HUES64 (cell line): ENCODE measurements around the gene SGSH.
A peak's percentile ranks its signal among the peaks of the same experiment; 100 is the strongest.

Experiments
- H3K27ac ChIP-seq: 2 replicates; pipeline ENCODE4 v1.7.0; 2013; ENCODE audit warnings: low read depth, low read length, inconsistent platforms
- H3K27me3 ChIP-seq: 2 replicates; pipeline ENCODE4 v1.6.1; 2013; ENCODE audit warnings: mild to moderate bottlenecking, low read length; ENCODE audit not compliant: insufficient read depth
- H3K36me3 ChIP-seq: 2 replicates; pipeline ENCODE4 v1.6.1; 2013; ENCODE audit warnings: mild to moderate bottlenecking, low read length; ENCODE audit not compliant: insufficient read depth
- H3K4me1 ChIP-seq: 2 replicates; pipeline ENCODE4 v1.6.1; 2013; ENCODE audit warnings: mild to moderate bottlenecking, low read length, moderate library complexity; ENCODE audit not compliant: insufficient read depth
- H3K4me3 ChIP-seq: 2 replicates; pipeline ENCODE4 v1.5.1; 2013; ENCODE audit warnings: mild to moderate bottlenecking, low read length, moderate library complexity
- H3K9ac ChIP-seq: 2 replicates; pipeline ENCODE4 v1.6.1; 2013; ENCODE audit warnings: mild to moderate bottlenecking, low read depth, low read length
- H3K9me3 ChIP-seq: 2 replicates; pipeline ENCODE4 v1.6.1; 2013; ENCODE audit warnings: low read depth, low read length; ENCODE audit not compliant: insufficient read depth
- WGBS: fragments of 150-250, 120-280 bp; methylation state at CpG from one replicate; pipeline ENCODE4 v1.1.7; 2013; ENCODE audit warnings: missing lambda C conversion rate; 5-methylcytosine and 5-hydroxymethylcytosine counted together

SGSH gene

DNA sequence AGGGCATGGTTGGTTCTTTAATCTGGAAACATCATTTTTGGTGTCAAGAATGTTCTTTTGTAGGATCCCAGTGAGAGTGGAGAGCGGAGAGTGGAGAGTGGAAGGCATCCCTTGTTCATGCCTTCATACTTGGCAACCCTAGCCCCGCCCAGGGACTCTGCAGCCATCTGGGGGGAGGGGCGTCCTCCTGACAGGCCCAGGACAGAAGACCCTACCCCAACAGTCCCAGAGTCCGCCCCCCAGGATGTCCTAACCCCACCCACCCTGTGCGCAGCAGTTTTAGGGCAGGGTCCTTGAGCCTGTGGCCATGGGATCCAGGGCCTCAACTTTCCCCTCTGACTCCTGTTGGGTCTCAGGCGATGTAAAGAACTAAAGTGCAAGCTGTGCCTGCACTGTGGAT is 4.5 kb upstream of the SGSH start:
- H3K9me3 ChIP-seq: no peaks in the 10 kb centered on the region
- no peak overlapping the region for H3K27ac ChIP-seq
- peaks cover 13% of the 10 kb centered on the region for H3K4me1 ChIP-seq
- H3K27me3 ChIP-seq: no peaks in the 10 kb centered on the region
- H3K4me3 ChIP-seq: no peak overlapping the region
- H3K36me3 ChIP-seq: no peaks in the 10 kb centered on the region
- WGBS: 71% methylated on average over 5 of the region's 6 CpGs
- no peak overlapping the region for H3K9ac ChIP-seq

DNA sequence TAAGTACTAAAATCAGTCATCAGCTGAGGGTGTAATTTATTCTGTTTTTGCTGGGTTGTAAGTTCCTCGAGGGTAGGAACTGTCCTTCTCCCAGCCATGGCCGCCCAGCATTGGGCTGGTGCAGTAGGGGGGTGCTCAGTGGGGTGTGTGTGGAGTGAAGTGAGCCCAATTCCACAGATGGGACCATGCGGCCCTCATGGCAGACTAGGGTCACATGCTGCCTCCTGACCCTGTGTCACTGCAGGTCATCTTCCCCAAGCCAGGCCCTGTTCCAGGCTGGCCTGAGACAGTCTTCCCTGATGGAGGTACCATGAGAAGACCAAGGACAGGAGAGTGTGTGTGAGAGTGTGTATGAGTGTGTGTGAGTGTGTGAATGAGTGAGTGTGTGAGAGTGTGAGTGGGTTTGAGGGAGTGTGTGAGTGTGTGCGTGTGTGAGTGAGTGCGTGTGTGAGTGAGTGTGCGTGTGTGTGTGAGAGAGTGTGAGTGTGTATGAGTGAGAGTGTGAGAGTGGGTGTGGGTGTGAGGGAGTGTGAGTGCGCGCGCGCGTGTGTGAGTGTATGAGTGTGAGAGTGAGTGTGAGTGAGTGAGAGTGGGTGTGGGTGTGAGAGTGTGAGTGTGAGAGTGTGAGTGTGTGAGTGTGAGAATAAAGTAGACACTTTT is 3.8 kb upstream of the SGSH start:
- H3K9me3 ChIP-seq: no peaks in the 10 kb centered on the region
- peaks cover 13% of the 10 kb centered on the region for H3K4me1 ChIP-seq
- H3K4me3 ChIP-seq: no peak overlapping the region
- WGBS: 81% methylated on average over 11 of the region's 11 CpGs
- no peaks in the 10 kb centered on the region for H3K27me3 ChIP-seq
- no peak overlapping the region for H3K27ac ChIP-seq
- no peaks in the 10 kb centered on the region for H3K36me3 ChIP-seq
- H3K9ac ChIP-seq: no peak overlapping the region

DNA sequence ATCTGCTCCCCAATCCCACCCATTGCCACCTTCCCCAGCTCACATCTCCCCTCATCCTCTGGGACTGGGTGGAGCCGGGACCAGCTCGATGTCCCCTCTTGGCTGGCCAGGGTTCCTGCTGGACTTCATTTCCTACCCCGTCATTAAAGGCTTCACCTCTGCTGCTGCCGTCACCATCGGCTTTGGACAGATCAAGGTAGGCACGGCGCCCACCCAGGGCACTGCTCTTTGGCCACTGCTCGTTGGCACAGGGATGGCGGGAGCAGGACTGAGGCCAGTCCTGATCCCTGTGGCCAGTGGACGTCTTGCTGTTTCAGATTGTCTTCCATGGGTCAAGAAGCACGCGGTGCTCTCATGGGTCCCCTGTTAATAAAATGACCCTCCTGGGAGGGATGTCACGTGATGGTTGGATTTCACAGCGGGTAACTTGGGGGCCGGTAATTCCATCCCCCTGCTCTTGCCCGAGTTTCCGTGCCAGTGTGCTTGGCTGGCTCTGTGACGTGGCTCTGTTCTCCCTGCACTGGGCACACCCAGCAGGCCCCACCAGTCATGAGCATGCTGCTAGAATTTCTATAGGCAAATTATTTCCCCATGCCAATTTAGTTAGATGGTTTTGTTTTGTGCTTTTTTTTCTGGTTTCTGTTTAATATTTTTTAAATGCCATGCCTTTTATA is 3.1 kb upstream of the SGSH start:
- 95% methylated on average over 18 of the region's 18 CpGs for WGBS
- no peaks in the 10 kb centered on the region for H3K27me3 ChIP-seq
- no peak overlapping the region for H3K27ac ChIP-seq
- H3K4me1 ChIP-seq: peaks cover 13% of the 10 kb centered on the region
- H3K4me3 ChIP-seq: no peak overlapping the region
- H3K36me3 ChIP-seq: no peaks in the 10 kb centered on the region
- no peaks in the 10 kb centered on the region for H3K9me3 ChIP-seq
- no peak overlapping the region for H3K9ac ChIP-seq

DNA sequence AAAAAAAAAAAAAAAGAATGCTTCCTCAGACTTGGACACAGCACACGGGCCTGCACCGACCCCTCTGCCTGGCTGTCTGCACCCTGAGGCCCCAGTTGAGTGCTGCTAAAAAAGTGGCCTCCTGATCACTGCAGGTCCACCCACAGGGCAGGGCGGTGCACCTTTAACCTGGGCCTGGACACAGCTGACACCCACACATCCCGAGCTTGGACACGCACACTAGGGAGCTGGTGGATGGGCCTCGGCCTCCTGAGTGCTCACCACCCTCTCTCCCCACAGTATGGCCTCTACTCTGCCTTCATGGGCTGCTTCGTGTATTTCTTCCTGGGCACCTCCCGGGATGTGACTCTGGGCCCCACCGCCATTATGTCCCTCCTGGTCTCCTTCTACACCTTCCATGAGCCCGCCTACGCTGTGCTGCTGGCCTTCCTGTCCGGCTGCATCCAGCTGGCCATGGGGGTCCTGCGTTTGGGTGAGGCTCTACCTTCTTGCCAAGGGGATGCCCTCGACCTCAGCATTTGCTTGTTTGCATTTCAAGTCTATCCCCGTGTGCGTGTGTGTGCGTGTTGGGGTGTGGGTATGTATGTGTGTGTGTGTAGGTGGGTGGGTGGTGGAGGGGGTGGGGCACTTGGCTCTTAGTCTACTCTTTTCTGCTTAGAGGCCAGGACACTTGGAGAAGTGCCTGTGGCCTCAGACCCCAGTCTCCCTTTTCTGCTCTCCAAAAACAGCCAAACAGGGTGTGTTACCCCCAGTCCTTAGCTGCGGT is 2.4 kb upstream of the SGSH start:
- no peak overlapping the region for H3K9ac ChIP-seq
- peaks cover 13% of the 10 kb centered on the region for H3K4me1 ChIP-seq
- H3K27me3 ChIP-seq: no peaks in the 10 kb centered on the region
- H3K9me3 ChIP-seq: no peaks in the 10 kb centered on the region
- 96% methylated on average over 18 of the region's 18 CpGs for WGBS
- H3K36me3 ChIP-seq: no peaks in the 10 kb centered on the region; the same call in 1 of the 2 replicates
- H3K4me3 ChIP-seq: no peak overlapping the region
- no peak overlapping the region for H3K27ac ChIP-seq

DNA sequence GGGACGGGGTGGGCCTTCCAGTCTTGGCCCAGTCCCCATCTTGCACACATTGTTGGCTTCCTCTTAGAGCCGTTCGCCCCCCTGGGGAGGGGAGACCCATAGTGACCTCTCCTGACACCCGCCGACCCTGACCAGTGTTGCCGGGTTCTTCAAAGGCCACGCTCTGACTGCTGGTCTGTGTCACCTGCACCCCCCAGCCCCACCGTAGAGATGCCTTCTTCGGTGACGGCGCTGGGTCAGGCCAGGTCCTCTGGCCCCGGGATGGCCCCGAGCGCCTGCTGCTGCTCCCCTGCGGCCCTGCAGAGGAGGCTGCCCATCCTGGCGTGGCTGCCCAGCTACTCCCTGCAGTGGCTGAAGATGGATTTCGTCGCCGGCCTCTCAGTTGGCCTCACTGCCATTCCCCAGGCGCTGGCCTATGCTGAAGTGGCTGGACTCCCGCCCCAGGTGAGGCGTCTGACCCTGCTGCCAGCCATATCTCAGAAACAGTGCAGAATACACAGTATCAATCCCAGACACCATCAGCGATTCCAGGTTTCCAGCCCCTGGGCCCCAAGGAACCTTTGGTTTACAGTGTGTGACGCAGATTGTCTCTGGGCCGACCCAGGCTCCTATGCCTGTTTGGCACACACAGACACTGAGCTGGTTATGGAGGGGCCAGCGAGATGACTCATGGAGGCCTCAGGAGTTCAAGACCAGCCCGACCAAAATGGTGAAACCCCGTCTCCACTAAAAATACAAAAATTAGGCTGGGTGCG is 1.4 kb upstream of the SGSH start:
- 86% methylated on average over 29 of the region's 29 CpGs for WGBS
- Histone ChIP-seq H3K9me3 (no peaks in the 10 kb centered on the region), H3K36me3 (peaks cover 2% of the 10 kb centered on the region; the same call in 1 of the 2 replicates), H3K4me3 (peak overlapping the region; percentile 99), H3K9ac (0 out of 2 replicates have a peak overlapping the region, but pooled peaks have one; percentile 40), H3K27me3 (no peaks in the 10 kb centered on the region), H3K27ac (no peak overlapping the region), H3K4me1 (peaks cover 13% of the 10 kb centered on the region)

DNA sequence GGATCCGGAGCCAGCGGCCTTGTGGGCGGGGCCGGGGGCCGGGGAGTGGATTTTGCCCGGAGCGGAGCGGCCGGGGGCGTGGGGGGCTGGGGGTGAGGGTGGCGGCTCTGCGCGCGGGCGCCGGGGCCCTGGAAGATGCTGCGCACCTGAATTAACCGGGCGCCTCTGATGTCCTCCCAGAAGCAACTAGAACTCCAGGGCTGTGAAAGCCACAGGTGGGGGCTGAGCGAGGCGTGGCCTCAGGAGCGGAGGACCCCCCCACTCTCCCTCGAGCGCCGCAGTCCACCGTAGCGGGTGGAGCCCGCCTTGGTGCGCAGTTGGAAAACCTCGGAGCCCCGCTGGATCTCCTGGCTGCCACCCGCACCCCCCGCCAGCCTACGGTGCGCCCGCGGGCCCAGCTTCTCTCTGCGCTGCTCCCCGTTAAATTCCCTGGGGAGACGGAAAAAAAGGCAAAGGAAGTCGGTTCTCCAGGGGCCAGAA is 643 bp upstream of the SGSH start:
- no peak overlapping the region for H3K27ac ChIP-seq
- H3K9me3 ChIP-seq: no peaks in the 10 kb centered on the region
- H3K27me3 ChIP-seq: no peaks in the 10 kb centered on the region
- H3K36me3 ChIP-seq: peaks cover 7% of the 10 kb centered on the region; the same call in 1 of the 2 replicates
- peak overlapping the region; percentile 99 for H3K4me3 ChIP-seq
- peaks cover 13% of the 10 kb centered on the region for H3K4me1 ChIP-seq
- 0 out of 2 replicates have a peak overlapping the region, but pooled peaks have one; percentile 40 for H3K9ac ChIP-seq
- WGBS: 3% methylated on average over 41 of the region's 41 CpGs

DNA sequence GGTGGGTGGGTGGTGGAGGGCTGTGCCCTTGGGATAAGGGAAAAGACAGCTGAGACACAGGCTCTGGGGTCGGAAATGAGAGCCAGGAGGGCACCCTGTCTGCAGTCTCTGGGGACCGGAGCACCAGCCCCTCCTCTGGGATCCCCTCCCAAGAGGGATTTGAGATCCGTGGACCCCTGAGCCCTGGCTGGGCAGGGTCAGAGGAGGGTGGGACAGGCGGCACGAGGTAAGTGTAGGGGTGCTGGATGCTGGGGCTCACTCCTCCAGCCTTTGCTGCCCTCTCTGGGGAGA is 425 bp downstream of the SGSH start:
- H3K9me3 ChIP-seq: no peaks in the 10 kb centered on the region
- peaks cover 7% of the 10 kb centered on the region; the same call in 1 of the 2 replicates for H3K36me3 ChIP-seq
- 6% methylated on average over 5 of the region's 5 CpGs for WGBS
- peaks cover 4% of the 10 kb centered on the region; the same call in 1 of the 2 replicates for H3K4me1 ChIP-seq
- peak overlapping the region; percentile 25; the same call in 1 of the 2 replicates for H3K27ac ChIP-seq
- no peaks in the 10 kb centered on the region for H3K27me3 ChIP-seq
- peak overlapping the region; percentile 88 for H3K9ac ChIP-seq
- peak overlapping the region; percentile 99 for H3K4me3 ChIP-seq

DNA sequence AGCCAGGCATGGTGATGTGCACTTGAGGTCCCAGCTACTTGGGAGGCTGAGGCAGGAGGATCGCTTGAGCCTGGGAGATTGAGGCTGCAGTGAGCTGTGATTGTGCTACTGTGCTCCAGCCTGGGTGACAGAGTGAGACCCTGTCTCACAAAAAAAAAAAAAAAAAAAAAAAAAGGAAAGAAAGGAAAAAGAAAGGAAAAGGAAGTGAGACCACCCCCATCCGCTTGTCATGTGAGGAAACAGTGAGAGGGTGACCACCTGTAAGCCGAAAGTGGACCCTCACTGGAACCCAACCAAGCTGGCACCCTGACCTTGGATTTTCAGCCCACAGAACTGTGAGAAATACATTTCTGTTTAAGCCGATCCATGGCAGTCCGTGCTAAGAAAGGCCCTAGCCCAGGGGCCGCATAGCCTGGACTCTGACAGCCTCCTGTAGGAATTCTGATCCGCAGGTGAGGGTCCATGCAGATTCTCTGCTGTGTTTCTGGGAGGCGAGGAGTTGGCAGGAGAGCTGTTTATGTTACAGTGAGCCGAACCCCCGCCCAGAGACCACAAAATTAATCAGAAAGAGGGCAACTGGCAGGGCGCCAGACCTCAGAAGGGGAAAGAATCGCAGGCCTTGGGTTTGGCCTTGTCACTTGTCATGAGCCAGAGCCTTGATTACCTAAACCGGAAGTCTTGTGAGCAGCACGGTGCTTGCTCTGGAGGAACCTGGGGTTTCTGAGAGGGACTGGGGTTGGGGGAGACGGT is 945 bp downstream of the SGSH start:
- Histone ChIP-seq H3K27me3 (no peaks in the 10 kb centered on the region), H3K27ac (no peak overlapping the region), H3K4me3 (peak overlapping the region; percentile 99), H3K9ac (peak overlapping the region; percentile 88; the same call in 1 of the 2 replicates), H3K36me3 (peaks cover 10% of the 10 kb centered on the region; the same call in 1 of the 2 replicates), H3K9me3 (no peaks in the 10 kb centered on the region), H3K4me1 (no peaks in the 10 kb centered on the region)
- 63% methylated on average over 15 of the region's 15 CpGs for WGBS

DNA sequence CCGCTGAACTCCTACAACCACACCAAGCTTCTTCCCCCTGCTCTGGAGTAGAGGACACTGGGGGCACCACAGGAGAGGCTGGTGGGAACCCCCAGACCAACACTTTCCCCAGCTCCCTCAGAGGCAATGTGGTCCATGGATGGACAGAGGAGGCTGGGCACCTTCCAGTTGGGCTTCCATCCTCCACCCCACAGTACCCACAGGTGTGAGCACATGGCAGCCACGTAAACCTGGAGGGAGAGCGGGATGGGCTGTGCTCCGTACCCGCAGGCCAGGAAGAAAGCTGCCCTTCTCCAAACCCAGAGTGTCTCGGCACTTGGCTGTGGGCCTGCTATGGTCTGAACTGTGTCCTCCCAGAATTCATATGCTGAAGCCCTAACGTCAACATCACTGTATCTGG is 1.7 kb downstream of the SGSH start:
- Histone ChIP-seq H3K27ac (no peak overlapping the region), H3K36me3 (peaks cover 10% of the 10 kb centered on the region; the same call in 1 of the 2 replicates), H3K4me1 (no peaks in the 10 kb centered on the region), H3K9me3 (no peaks in the 10 kb centered on the region), H3K27me3 (no peaks in the 10 kb centered on the region), H3K4me3 (no peak overlapping the region), H3K9ac (no peak overlapping the region)
- 89% methylated on average over 7 of the region's 7 CpGs for WGBS

DNA sequence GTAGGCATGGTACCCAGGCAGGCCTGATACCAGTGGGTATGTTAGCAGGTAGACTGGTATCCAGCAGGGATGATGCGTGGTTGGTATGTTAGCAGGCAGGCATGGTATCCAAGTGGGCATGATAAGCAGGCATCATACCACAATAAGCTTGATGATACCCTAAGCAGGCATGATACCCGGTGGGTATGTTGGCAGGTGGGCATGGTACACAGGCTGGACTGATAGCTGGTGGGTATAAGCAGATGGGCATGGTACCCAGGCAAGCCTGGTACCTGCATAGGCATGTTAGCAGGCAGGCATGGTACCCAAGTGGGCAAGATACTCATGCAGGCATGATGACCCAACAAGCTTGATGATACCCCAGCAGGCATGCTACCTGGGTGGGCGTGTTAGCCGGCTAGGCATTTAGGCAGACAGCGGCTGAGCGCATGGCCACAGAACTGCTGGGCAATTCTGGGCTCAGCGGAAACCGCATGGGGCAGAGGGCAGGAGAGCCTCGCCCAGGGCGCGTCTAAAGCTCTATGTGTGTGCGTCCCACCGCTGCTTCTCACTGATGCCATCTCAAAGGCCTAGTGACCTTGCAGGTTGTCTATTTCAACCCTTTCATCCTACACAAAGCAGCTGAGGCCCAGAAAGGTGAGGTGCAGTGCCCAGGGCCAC is 2.3 kb downstream of the SGSH start:
- Histone ChIP-seq H3K9me3 (no peaks in the 10 kb centered on the region), H3K9ac (no peak overlapping the region), H3K36me3 (peaks cover 10% of the 10 kb centered on the region; the same call in 1 of the 2 replicates), H3K27me3 (no peaks in the 10 kb centered on the region), H3K4me1 (no peaks in the 10 kb centered on the region), H3K4me3 (no peak overlapping the region), H3K27ac (no peak overlapping the region)
- WGBS: 96% methylated on average over 13 of the region's 13 CpGs
